RWPE2 (cell line): Measurements from ENCODE around the gene SORCS2.

Source experiments
- ATAC-seq: fragments of 200-7000 bp; cut with Tn5 transposase; 3 replicates; pipeline ENCODE4 v1.9.1; 2021; ENCODE audit warnings: low read depth
- DNase-seq: peaks from one replicate; pipeline ENCODE4 v3.0.0-alpha.2; 2020; ENCODE audit warnings: low spot score
- H3K27ac ChIP-seq: fragments of 450-650 bp; 2 replicates; pipeline ENCODE4 v1.5.1; 2017; ENCODE audit warnings: mild to moderate bottlenecking; ENCODE audit not compliant: poor library complexity, severe bottlenecking
- H3K27me3 ChIP-seq: fragments of 250-450 bp; sonication (Bioruptor Pico); 2 replicates; pipeline ENCODE4 v1.5.1; 2021; ENCODE audit warnings: mild to moderate bottlenecking, moderate library complexity; ENCODE audit not compliant: insufficient read depth, poor library complexity, severe bottlenecking
- H3K36me3 ChIP-seq: fragments of 250-450 bp; sonication (Bioruptor Pico); 2 replicates; pipeline ENCODE4 v1.5.1; 2020; ENCODE audit warnings: low read depth, mild to moderate bottlenecking, moderate library complexity
- H3K4me1 ChIP-seq: fragments of 250-450 bp; sonication (Bioruptor Pico); 2 replicates; pipeline ENCODE4 v1.5.1; 2021; ENCODE audit warnings: mild to moderate bottlenecking, moderate library complexity; ENCODE audit not compliant: insufficient read depth, poor library complexity, severe bottlenecking
- H3K4me3 ChIP-seq: fragments of 250-450 bp; sonication (Bioruptor Pico); 2 replicates; pipeline ENCODE4 v1.5.1; 2021; ENCODE audit warnings: mild to moderate bottlenecking, moderate library complexity; ENCODE audit not compliant: severe bottlenecking
- H3K9me3 ChIP-seq: fragments of 250-450 bp; sonication (Bioruptor Pico); 2 replicates; pipeline ENCODE4 v1.5.1; 2021; ENCODE audit warnings: mild to moderate bottlenecking, moderate library complexity; ENCODE audit not compliant: severe bottlenecking
- TF ChIP-seq, protein P1 (sequence below): fragments of 450-650 bp; IDR thresholded peaks from one replicate; pipeline ENCODE4 v1.5.1; 2017; ENCODE audit warnings: mild to moderate bottlenecking, moderate library complexity; ENCODE audit not compliant: poor library complexity, severe bottlenecking

SORCS2 gene

DNA sequence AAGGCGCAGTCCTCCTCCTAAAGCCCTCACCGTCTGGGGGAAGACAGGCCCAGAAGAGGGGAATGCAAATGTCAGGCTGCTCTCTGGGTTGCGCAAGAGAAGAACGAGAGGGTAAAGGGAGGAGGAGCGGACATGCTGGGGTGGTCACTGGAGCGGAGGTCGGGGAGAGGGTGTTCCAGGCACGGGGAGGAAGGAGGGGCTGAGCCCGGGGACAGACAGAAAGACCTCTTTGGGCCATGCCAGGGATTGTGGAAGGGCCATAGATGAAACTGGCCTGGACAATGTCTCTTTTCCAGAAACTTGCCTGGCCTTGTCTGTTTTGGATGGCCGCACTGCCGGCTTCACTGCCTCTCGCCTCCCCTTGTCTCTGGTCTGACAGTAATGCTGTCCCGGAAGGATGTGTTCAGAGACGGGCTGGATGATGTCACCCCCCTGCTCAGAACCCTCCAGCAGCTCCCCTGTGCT, 121.0 kb downstream of the SORCS2 start:
- no peaks in the 10 kb centered on the region for H3K27me3 ChIP-seq
- no peaks in the 10 kb centered on the region for H3K36me3 ChIP-seq
- DNase-seq (no peak), ATAC-seq (no peak)
- no peak overlapping the region for H3K4me3 ChIP-seq
- H3K9me3 ChIP-seq: no peaks in the 10 kb centered on the region
- TF ChIP-seq, protein P1, sequence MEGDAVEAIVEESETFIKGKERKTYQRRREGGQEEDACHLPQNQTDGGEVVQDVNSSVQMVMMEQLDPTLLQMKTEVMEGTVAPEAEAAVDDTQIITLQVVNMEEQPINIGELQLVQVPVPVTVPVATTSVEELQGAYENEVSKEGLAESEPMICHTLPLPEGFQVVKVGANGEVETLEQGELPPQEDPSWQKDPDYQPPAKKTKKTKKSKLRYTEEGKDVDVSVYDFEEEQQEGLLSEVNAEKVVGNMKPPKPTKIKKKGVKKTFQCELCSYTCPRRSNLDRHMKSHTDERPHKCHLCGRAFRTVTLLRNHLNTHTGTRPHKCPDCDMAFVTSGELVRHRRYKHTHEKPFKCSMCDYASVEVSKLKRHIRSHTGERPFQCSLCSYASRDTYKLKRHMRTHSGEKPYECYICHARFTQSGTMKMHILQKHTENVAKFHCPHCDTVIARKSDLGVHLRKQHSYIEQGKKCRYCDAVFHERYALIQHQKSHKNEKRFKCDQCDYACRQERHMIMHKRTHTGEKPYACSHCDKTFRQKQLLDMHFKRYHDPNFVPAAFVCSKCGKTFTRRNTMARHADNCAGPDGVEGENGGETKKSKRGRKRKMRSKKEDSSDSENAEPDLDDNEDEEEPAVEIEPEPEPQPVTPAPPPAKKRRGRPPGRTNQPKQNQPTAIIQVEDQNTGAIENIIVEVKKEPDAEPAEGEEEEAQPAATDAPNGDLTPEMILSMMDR: no peak
- no peak overlapping the region for H3K27ac ChIP-seq
- H3K4me1 ChIP-seq: no peaks in the 10 kb centered on the region

DNA sequence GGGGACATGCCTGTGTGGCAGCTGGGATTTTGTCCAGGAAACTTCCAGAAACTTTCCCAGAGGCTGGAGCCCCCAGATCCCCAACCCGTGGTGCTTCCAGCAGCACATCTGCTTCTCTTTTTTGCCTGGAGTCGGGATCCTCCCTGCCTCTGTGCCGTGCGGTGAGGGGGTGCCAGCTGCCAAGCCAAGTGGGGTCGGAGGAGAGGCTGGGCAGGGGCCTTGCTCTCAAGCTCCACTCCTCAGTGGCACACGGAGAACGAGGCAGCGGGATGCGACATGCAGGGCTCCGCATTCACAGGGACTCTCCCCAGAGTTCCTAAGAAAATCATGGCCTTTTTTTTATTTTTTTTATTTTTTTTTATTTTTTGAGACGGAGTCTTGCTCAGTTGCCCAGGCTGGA, 121.7 kb downstream of the SORCS2 start:
- ATAC-seq (no peak), DNase-seq (no peak)
- Histone ChIP-seq H3K27me3 (no peaks in the 10 kb centered on the region), H3K27ac (no peak overlapping the region), H3K9me3 (no peaks in the 10 kb centered on the region), H3K4me1 (no peaks in the 10 kb centered on the region), H3K4me3 (no peak overlapping the region), H3K36me3 (no peaks in the 10 kb centered on the region)
- TF ChIP-seq, protein P1: no peak

DNA sequence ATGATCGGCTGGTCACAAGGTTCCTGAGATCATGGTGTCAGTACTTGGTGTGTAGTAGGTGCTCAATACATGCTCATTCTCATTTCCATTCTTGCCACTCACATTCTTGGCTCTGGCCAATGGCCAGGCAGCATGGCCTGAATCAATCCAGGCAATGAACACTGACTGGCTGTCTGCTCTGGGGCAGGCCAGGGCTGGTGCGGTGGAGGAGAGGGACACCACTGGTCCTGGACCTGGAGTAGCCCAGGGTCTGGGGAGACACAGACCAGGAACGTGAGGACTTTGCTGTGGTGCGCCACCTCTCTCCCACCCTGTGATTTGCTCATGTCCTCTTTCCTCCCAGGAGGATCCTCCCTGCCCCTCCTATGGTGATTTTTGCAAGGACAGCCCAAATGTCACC, 122.9 kb downstream of the SORCS2 start:
- Histone ChIP-seq H3K4me1 (no peaks in the 10 kb centered on the region), H3K27ac (no peak overlapping the region), H3K36me3 (no peaks in the 10 kb centered on the region), H3K27me3 (no peaks in the 10 kb centered on the region), H3K9me3 (no peaks in the 10 kb centered on the region), H3K4me3 (no peak overlapping the region)
- TF ChIP-seq, protein P1: no peak
- DNase-seq (no peak), ATAC-seq (no peak)

DNA sequence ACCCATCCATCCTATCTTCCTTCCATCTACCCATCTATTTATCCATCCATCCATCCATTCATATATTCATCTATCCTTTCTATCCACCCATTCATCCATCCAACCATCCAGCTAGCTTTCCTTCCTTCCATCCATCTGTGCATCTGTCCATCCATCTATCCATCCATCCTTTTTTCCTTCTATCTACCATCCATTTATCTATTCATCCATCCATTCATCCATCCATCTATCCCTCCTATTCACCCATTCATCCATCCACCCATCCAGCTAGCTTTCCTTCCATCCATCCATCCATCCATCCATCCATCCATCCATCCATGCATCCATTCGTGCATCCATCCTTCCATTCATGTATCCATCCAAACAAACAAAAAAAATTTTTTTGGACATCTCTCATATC, 123.6 kb downstream of the SORCS2 start:
- TF ChIP-seq, protein P1: no peak
- ATAC-seq (no peak), DNase-seq (no peak)
- Histone ChIP-seq H3K4me1 (no peaks in the 10 kb centered on the region), H3K36me3 (no peaks in the 10 kb centered on the region), H3K9me3 (no peaks in the 10 kb centered on the region), H3K27me3 (no peaks in the 10 kb centered on the region), H3K4me3 (no peak overlapping the region), H3K27ac (no peak overlapping the region)

DNA sequence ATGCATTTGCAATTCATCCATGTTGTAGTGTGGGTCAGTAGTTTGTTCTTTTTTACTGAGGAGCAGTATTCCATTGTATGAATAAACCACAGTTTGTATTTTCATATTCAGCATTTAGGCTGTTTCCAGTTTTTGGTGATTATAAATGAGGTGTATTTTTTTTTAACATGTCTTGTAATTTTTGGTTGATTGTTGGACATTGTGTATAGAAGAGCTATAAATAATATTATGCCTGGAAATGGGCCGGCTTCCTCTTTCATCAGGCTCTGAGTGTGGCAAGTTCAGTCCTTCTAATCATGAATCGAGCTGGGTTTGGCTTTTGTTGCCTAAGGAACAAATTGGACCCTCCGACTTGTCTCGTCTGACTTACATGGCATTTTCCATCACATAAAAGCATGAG, 126.7 kb downstream of the SORCS2 start:
- Histone ChIP-seq H3K9me3 (no peaks in the 10 kb centered on the region), H3K4me1 (no peaks in the 10 kb centered on the region), H3K27me3 (no peaks in the 10 kb centered on the region), H3K36me3 (no peaks in the 10 kb centered on the region), H3K4me3 (no peak overlapping the region), H3K27ac (no peak overlapping the region)
- TF ChIP-seq, protein P1: no peak
- ATAC-seq (no peak), DNase-seq (no peak)
